Measurements from ENCODE around the gene ETV5. TPM values are rescaled to one million over a fixed set of nuclear protein-coding genes. Genes with fewer than 3 reads are reported as not detected.

The ETV5 gene
- total RNA-seq, 1 experiment from 2014 or later = 92.9 TPM

- no TSS peak for BruUV-seq (replicated peaks)
- POLR2A ChIA-PET (ENCODE audit: low non-redundant PET) = no interaction called here
- no peaks in the 10 kb centered on the region for H3K36me3 ChIP-seq (ENCODE audit: insufficient read depth, low read length, poor library complexity, severe bottlenecking)
- H3K27ac ChIP-seq (ENCODE audit: low read depth, low read length, poor library complexity, severe bottlenecking) = no peak overlapping the region
- TF ChIP-seq CTCF (conservative IDR thresholded peaks at IDR 0.05; ENCODE audit: low read depth, low read length) (no peak), EZH2 (IDR thresholded peaks at IDR 0.05; ENCODE audit: borderline replicate concordance, low read depth, low read length, poor library complexity, severe bottlenecking) (no peak)
- peaks cover 7% of the 10 kb centered on the region for H3K4me1 ChIP-seq (ENCODE audit: insufficient read depth, low read length, poor library complexity, severe bottlenecking)
- no peaks in the 10 kb centered on the region for H3K27me3 ChIP-seq (replicated peaks; ENCODE audit: insufficient read depth, low read depth, low read length, poor library complexity)
- no peaks in the 10 kb centered on the region for H3K9me3 ChIP-seq (ENCODE audit: low read depth, low read length, poor library complexity, severe bottlenecking)
- DNase-seq (ENCODE audit: low spot score) = no peak
- intact Hi-C loops (cut with micrococcal nuclease; ENCODE audit: unreplicated experiment) = no loop called here
- CTCF ChIA-PET = no interaction called here
- H3K4me3 ChIP-seq (ENCODE audit: low read depth, low read length, poor library complexity, severe bottlenecking) = no peak overlapping the region
These were observed 9.8 kb upstream of the ETV5 start for GRCh38 chr3:186118692-186119091.

- POLR2A ChIA-PET (ENCODE audit: low non-redundant PET) = no interaction called here
- intact Hi-C loops (cut with micrococcal nuclease; ENCODE audit: unreplicated experiment) = no loop called here
- TF ChIP-seq EZH2 (IDR thresholded peaks at IDR 0.05; ENCODE audit: borderline replicate concordance, low read depth, low read length, poor library complexity, severe bottlenecking) = no peak
- no peak for TF ChIP-seq CTCF (conservative IDR thresholded peaks at IDR 0.05; ENCODE audit: low read depth, low read length)
These were observed 8.7 kb upstream of the ETV5 start for GRCh38 chr3:186117521-186118134.

GRCh38 chr3:186115239-186115996, 6.5 kb upstream of the ETV5 start:
- BruUV-seq (replicated peaks) = no TSS peak
- Histone ChIP-seq H3K36me3 (ENCODE audit: insufficient read depth, low read length, poor library complexity, severe bottlenecking) (no peaks in the 10 kb centered on the region), H3K4me1 (ENCODE audit: insufficient read depth, low read length, poor library complexity, severe bottlenecking) (peaks cover 1% of the 10 kb centered on the region), H3K27ac (ENCODE audit: low read depth, low read length, poor library complexity, severe bottlenecking) (no peak overlapping the region), H3K9me3 (ENCODE audit: low read depth, low read length, poor library complexity, severe bottlenecking) (no peaks in the 10 kb centered on the region), H3K4me3 (ENCODE audit: low read depth, low read length, poor library complexity, severe bottlenecking) (no peak overlapping the region), H3K27me3 (replicated peaks; ENCODE audit: insufficient read depth, low read depth, low read length, poor library complexity) (no peaks in the 10 kb centered on the region)
- ChIA-PET CTCF (no interaction called here), POLR2A (ENCODE audit: low non-redundant PET) (no interaction called here)
- no peak for TF ChIP-seq EZH2 (IDR thresholded peaks at IDR 0.05; ENCODE audit: borderline replicate concordance, low read depth, low read length, poor library complexity, severe bottlenecking)
- TF ChIP-seq CTCF (conservative IDR thresholded peaks at IDR 0.05; ENCODE audit: low read depth, low read length) = no peak
- intact Hi-C loops (cut with micrococcal nuclease; ENCODE audit: unreplicated experiment) = no loop called here
- DNase-seq (ENCODE audit: low spot score) = no peak

More at GRCh38 chr3:186117521-186118134, 8.7 kb upstream of the ETV5 start:
- H3K9me3 ChIP-seq (ENCODE audit: low read depth, low read length, poor library complexity, severe bottlenecking) = no peaks in the 10 kb centered on the region
- no peak for DNase-seq (ENCODE audit: low spot score)
- CTCF ChIA-PET = no interaction called here
- H3K27me3 ChIP-seq (replicated peaks; ENCODE audit: insufficient read depth, low read depth, low read length, poor library complexity) = no peaks in the 10 kb centered on the region
- no peak overlapping the region for H3K4me3 ChIP-seq (ENCODE audit: low read depth, low read length, poor library complexity, severe bottlenecking)
- peaks cover 7% of the 10 kb centered on the region for H3K4me1 ChIP-seq (ENCODE audit: insufficient read depth, low read length, poor library complexity, severe bottlenecking)
- no peaks in the 10 kb centered on the region for H3K36me3 ChIP-seq (ENCODE audit: insufficient read depth, low read length, poor library complexity, severe bottlenecking)
- H3K27ac ChIP-seq (ENCODE audit: low read depth, low read length, poor library complexity, severe bottlenecking) = no peak overlapping the region
- no TSS peak for BruUV-seq (replicated peaks)

All from A673 (cell line).